Trophoblast cell (in vitro differentiated cells and primary cell): ENCODE measurements around the gene COL12A1.

ENCODE experiments used
- DNase-seq, 2 donors: peaks; one replicate each; pipeline ENCODE4 v3.0.0-alpha.2; 2016
- H2AFZ ChIP-seq: 2 replicates; pipeline ENCODE4 v1.6.1; 2013; ENCODE audit warnings: low read length, moderate library complexity, mild to moderate bottlenecking; ENCODE audit not compliant: insufficient read depth, poor library complexity
- H2AK5ac ChIP-seq: 2 replicates; pipeline ENCODE4 v1.6.1; 2013; ENCODE audit warnings: mild to moderate bottlenecking, low read length
- H2BK120ac ChIP-seq: 2 replicates; pipeline ENCODE4 v1.6.1; 2013; ENCODE audit warnings: low read length, mild to moderate bottlenecking, moderate library complexity; ENCODE audit not compliant: insufficient read depth, poor library complexity
- H2BK12ac ChIP-seq: 2 replicates; pipeline ENCODE4 v1.6.1; 2013; ENCODE audit warnings: mild to moderate bottlenecking, low read length, moderate library complexity
- H2BK5ac ChIP-seq: 2 replicates; pipeline ENCODE4 v1.6.1; 2013; ENCODE audit warnings: low read length, low read depth, moderate library complexity, mild to moderate bottlenecking; ENCODE audit not compliant: poor library complexity
- H3K14ac ChIP-seq: 2 replicates; pipeline ENCODE4 v1.6.1; 2013; ENCODE audit warnings: mild to moderate bottlenecking, low read length
- H3K18ac ChIP-seq: 2 replicates; pipeline ENCODE4 v1.6.1; 2013; ENCODE audit warnings: mild to moderate bottlenecking, low read length
- H3K23ac ChIP-seq: 2 replicates; pipeline ENCODE4 v1.6.1; 2013; ENCODE audit warnings: low read length
- H3K27ac ChIP-seq: 2 replicates; pipeline ENCODE4 v1.5.1; 2013; ENCODE audit warnings: low read depth, mild to moderate bottlenecking, inconsistent platforms, low read length, moderate library complexity
- H3K27me3 ChIP-seq: 2 replicates; pipeline ENCODE4 v1.6.1; 2013; ENCODE audit warnings: inconsistent platforms, mild to moderate bottlenecking, low read length, moderate library complexity; ENCODE audit not compliant: insufficient read depth
- H3K36me3 ChIP-seq, 2 experiments: 1 replicate in 1 of 2; 2 replicates in 1 of 2; pipeline ENCODE4 v1.6.1; 2013; ENCODE audit warnings: low read length in 2 of 2, mild to moderate bottlenecking in 2 of 2, moderate library complexity in 1 of 2; ENCODE audit not compliant: insufficient read depth in 2 of 2, control insufficient read depth in 1 of 2
- H3K4ac ChIP-seq: 2 replicates; pipeline ENCODE4 v1.6.1; 2013; ENCODE audit warnings: low read depth, mild to moderate bottlenecking, low read length, moderate library complexity
- H3K4me1 ChIP-seq, 2 experiments: 1 replicate in 1 of 2; 2 replicates in 1 of 2; pipeline ENCODE4 v1.6.1; 2013; ENCODE audit warnings: low read length in 2 of 2, mild to moderate bottlenecking in 2 of 2, moderate library complexity in 1 of 2; ENCODE audit not compliant: insufficient read depth in 2 of 2, control insufficient read depth in 1 of 2
- H3K4me2 ChIP-seq: 2 replicates; pipeline ENCODE4 v1.6.1; 2013; ENCODE audit warnings: inconsistent platforms, mild to moderate bottlenecking, low read length, moderate library complexity
- H3K4me3 ChIP-seq: 2 replicates; pipeline ENCODE4 v1.5.1; 2013; ENCODE audit warnings: mild to moderate bottlenecking, low read depth, low read length, inconsistent platforms
- H3K79me1 ChIP-seq: one replicate; pipeline ENCODE4 v1.6.1; 2013; ENCODE audit warnings: low read length
- H3K79me2 ChIP-seq: 2 replicates; pipeline ENCODE4 v1.6.1; 2013; ENCODE audit warnings: low read length, mild to moderate bottlenecking; ENCODE audit not compliant: control insufficient read depth, insufficient read depth, poor library complexity
- H3K9ac ChIP-seq: 2 replicates; pipeline ENCODE4 v1.6.1; 2013; ENCODE audit warnings: mild to moderate bottlenecking, low read length
- H3K9me3 ChIP-seq: 2 replicates; pipeline ENCODE4 v1.6.1; 2013; ENCODE audit warnings: low read depth, mild to moderate bottlenecking, control low read depth, inconsistent platforms, low read length; ENCODE audit not compliant: insufficient read depth
- H4K12ac ChIP-seq: 2 replicates; pipeline ENCODE4 v1.6.1; 2013; ENCODE audit warnings: low read depth, mild to moderate bottlenecking, low read length, moderate library complexity
- H4K8ac ChIP-seq: 2 replicates; pipeline ENCODE4 v1.6.1; 2013; ENCODE audit warnings: low read depth, mild to moderate bottlenecking, low read length, moderate library complexity
- H4K91ac ChIP-seq: one replicate; pipeline ENCODE4 v1.6.1; 2013; ENCODE audit warnings: low read depth, mild to moderate bottlenecking, low read length, moderate library complexity
- WGBS: extraction: QIAGEN DNeasy Blood & Tissue Kit; methylation state at CpG from one replicate; pipeline ENCODE4 v1.1.7; 2013; ENCODE audit warnings: missing lambda C conversion rate; ENCODE audit not compliant: insufficient read length, insufficient coverage; ENCODE audit errors: extremely low coverage; 5-methylcytosine and 5-hydroxymethylcytosine counted together

COL12A1 gene

DNA sequence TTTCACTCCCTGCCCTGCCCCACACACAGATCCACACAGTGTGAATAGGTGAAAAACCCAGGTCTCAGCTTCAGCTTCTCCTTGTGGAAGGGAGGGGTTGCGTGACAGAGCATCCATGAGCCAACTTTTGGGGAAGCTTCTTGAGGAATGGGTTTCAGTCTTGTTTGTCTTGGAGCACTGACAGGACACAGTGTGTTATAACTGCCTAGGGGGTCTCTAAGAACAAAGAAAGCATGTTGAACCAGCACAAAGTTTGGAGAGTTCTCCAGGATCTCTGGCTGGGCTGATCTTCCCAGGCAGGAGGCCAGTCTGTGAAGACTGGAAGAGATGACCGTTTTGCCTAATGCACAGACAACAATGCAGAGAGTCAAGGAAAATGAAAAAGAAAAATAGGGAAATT lies 164.5 kb downstream of the COL12A1 start:
- H2BK12ac ChIP-seq = no peak overlapping the region
- H4K91ac ChIP-seq = no peak overlapping the region
- H3K14ac ChIP-seq = no peak overlapping the region
- H3K79me2 ChIP-seq = no peaks in the 10 kb centered on the region
- H3K27ac ChIP-seq = no peak overlapping the region
- H3K4me1 ChIP-seq = no peaks in the 10 kb centered on the region
- WGBS = no CpG with 5 or more reads among the region's 2 CpGs
- no peak overlapping the region for H2AK5ac ChIP-seq
- H3K27me3 ChIP-seq = no peaks in the 10 kb centered on the region
- H3K18ac ChIP-seq = no peak overlapping the region
- no peak overlapping the region for H2BK120ac ChIP-seq
- no peak overlapping the region for H2AFZ ChIP-seq
- no peak overlapping the region for H2BK5ac ChIP-seq
- no peak overlapping the region for H4K12ac ChIP-seq
- H3K4me3 ChIP-seq = no peak overlapping the region
- H3K9ac ChIP-seq = no peak overlapping the region
- H3K4me2 ChIP-seq = no peak overlapping the region
- DNase-seq = no peak
- no peaks in the 10 kb centered on the region for H3K36me3 ChIP-seq
- no peaks in the 10 kb centered on the region for H3K79me1 ChIP-seq
- H3K4ac ChIP-seq = no peak overlapping the region
- no peak overlapping the region for H3K23ac ChIP-seq
- no peaks in the 10 kb centered on the region for H3K9me3 ChIP-seq
- no peak overlapping the region for H4K8ac ChIP-seq
